Adipocyte (in vitro differentiated cells): ENCODE data around the gene COMMD8.
A peak's percentile ranks its signal among the peaks of the same experiment; 100 is the strongest.

Experiments used
- DNase-seq: peaks from one replicate; pipeline ENCODE4 v3.0.0-alpha.2; 2015; ENCODE audit warnings: low read depth
- H3K27me3 ChIP-seq: replicated peaks from 2 replicates; pipeline ENCODE4 v1.7.0; 2013; ENCODE audit warnings: mild to moderate bottlenecking, low read length, moderate library complexity; ENCODE audit not compliant: control insufficient read depth, insufficient read depth
- H3K36me3 ChIP-seq: 2 replicates; pipeline ENCODE4 v1.7.0; 2013; ENCODE audit warnings: low read length, mild to moderate bottlenecking, moderate library complexity; ENCODE audit not compliant: control insufficient read depth, insufficient read depth, severe bottlenecking
- H3K4me1 ChIP-seq: 2 replicates; pipeline ENCODE4 v1.7.0; 2013; ENCODE audit warnings: mild to moderate bottlenecking, low read length, moderate library complexity; ENCODE audit not compliant: control insufficient read depth, insufficient read depth
- H3K4me3 ChIP-seq: 2 replicates; pipeline ENCODE4 v1.7.0; 2013; ENCODE audit warnings: mild to moderate bottlenecking, low read length, moderate library complexity
- H3K9ac ChIP-seq: 2 replicates; pipeline ENCODE4 v1.7.0; 2013; ENCODE audit warnings: mild to moderate bottlenecking, low read length, moderate library complexity
- H3K9me3 ChIP-seq: 2 replicates; pipeline ENCODE4 v1.7.0; 2013; ENCODE audit warnings: mild to moderate bottlenecking, low read length, moderate library complexity; ENCODE audit not compliant: control insufficient read depth

COMMD8 gene

GRCh38 chr4:47432749-47433148, 30.8 kb downstream of the COMMD8 start:
- no peaks in the 10 kb centered on the region for H3K27me3 ChIP-seq
- no peak overlapping the region for H3K4me3 ChIP-seq
- no peaks in the 10 kb centered on the region for H3K9me3 ChIP-seq
- no peaks in the 10 kb centered on the region for H3K36me3 ChIP-seq
- H3K4me1 ChIP-seq, result no peaks in the 10 kb centered on the region
- H3K9ac ChIP-seq, result no peak overlapping the region
- DNase-seq, result no peak

- Histone ChIP-seq H3K9ac (no peak overlapping the region), H3K27me3 (peaks cover 9% of the 10 kb centered on the region), H3K4me3 (no peak overlapping the region), H3K4me1 (no peaks in the 10 kb centered on the region), H3K36me3 (no peaks in the 10 kb centered on the region), H3K9me3 (no peaks in the 10 kb centered on the region)
- DNase-seq, result no peak
These were observed 35.6 kb downstream of the COMMD8 start for GRCh38 chr4:47427935-47428334.

GRCh38 chr4:47425628-47426027, 37.9 kb downstream of the COMMD8 start:
- Histone ChIP-seq H3K4me1 (no peaks in the 10 kb centered on the region), H3K36me3 (no peaks in the 10 kb centered on the region), H3K9me3 (no peaks in the 10 kb centered on the region), H3K27me3 (peaks cover 16% of the 10 kb centered on the region), H3K9ac (no peak overlapping the region), H3K4me3 (no peak overlapping the region)
- DNase-seq, result no peak

GRCh38 chr4:47419296-47419695, 44.2 kb downstream of the COMMD8 start:
- no peaks in the 10 kb centered on the region for H3K36me3 ChIP-seq
- H3K4me1 ChIP-seq, result no peaks in the 10 kb centered on the region
- no peak for DNase-seq
- H3K9me3 ChIP-seq, result no peaks in the 10 kb centered on the region
- H3K4me3 ChIP-seq, result no peak overlapping the region
- H3K9ac ChIP-seq, result no peak overlapping the region
- H3K27me3 ChIP-seq, result peaks cover 26% of the 10 kb centered on the region

GRCh38 chr4:47418147-47418546, 45.4 kb downstream of the COMMD8 start:
- DNase-seq, result peak; percentile 5
- Histone ChIP-seq H3K4me3 (no peak overlapping the region), H3K4me1 (no peaks in the 10 kb centered on the region), H3K9ac (no peak overlapping the region), H3K9me3 (no peaks in the 10 kb centered on the region), H3K27me3 (peaks cover 29% of the 10 kb centered on the region), H3K36me3 (no peaks in the 10 kb centered on the region)

GRCh38 chr4:47415719-47416118, 47.8 kb downstream of the COMMD8 start:
- H3K4me1 ChIP-seq, result no peaks in the 10 kb centered on the region
- DNase-seq, result no peak
- no peak overlapping the region for H3K9ac ChIP-seq
- H3K36me3 ChIP-seq, result no peaks in the 10 kb centered on the region
- no peak overlapping the region for H3K4me3 ChIP-seq
- H3K27me3 ChIP-seq, result peaks cover 26% of the 10 kb centered on the region
- no peaks in the 10 kb centered on the region for H3K9me3 ChIP-seq

GRCh38 chr4:47413521-47413920, 50.0 kb downstream of the COMMD8 start:
- H3K27me3 ChIP-seq, result peaks cover 25% of the 10 kb centered on the region
- no peak for DNase-seq
- no peaks in the 10 kb centered on the region for H3K36me3 ChIP-seq
- no peak overlapping the region for H3K9ac ChIP-seq
- no peaks in the 10 kb centered on the region for H3K9me3 ChIP-seq
- H3K4me1 ChIP-seq, result no peaks in the 10 kb centered on the region
- no peak overlapping the region for H3K4me3 ChIP-seq

- Histone ChIP-seq H3K9ac (no peak overlapping the region), H3K4me1 (no peaks in the 10 kb centered on the region), H3K9me3 (no peaks in the 10 kb centered on the region), H3K4me3 (no peak overlapping the region), H3K36me3 (no peaks in the 10 kb centered on the region), H3K27me3 (peaks cover 20% of the 10 kb centered on the region)
- DNase-seq, result no peak
These were observed 53.2 kb downstream of the COMMD8 start for GRCh38 chr4:47410271-47410670.

GRCh38 chr4:47406408-47406807, 57.1 kb downstream of the COMMD8 start:
- peaks cover 7% of the 10 kb centered on the region for H3K27me3 ChIP-seq
- no peak for DNase-seq
- no peak overlapping the region for H3K9ac ChIP-seq
- H3K4me1 ChIP-seq, result no peaks in the 10 kb centered on the region
- H3K9me3 ChIP-seq, result no peaks in the 10 kb centered on the region
- no peaks in the 10 kb centered on the region for H3K36me3 ChIP-seq
- H3K4me3 ChIP-seq, result no peak overlapping the region
